ENCODE measurements around the gene PDCD1. TPM values are rescaled to one million over a fixed set of nuclear protein-coding genes. Genes with fewer than 3 reads are reported as not detected.

The PDCD1 gene
- total and polyA plus RNA-seq, 2 of the 13 experiments (the other 11 are each of a cell fraction or from before 2014, with no cell fraction given) = 0.04 TPM; not detected in 1

- TF ChIP-seq, protein P1, sequence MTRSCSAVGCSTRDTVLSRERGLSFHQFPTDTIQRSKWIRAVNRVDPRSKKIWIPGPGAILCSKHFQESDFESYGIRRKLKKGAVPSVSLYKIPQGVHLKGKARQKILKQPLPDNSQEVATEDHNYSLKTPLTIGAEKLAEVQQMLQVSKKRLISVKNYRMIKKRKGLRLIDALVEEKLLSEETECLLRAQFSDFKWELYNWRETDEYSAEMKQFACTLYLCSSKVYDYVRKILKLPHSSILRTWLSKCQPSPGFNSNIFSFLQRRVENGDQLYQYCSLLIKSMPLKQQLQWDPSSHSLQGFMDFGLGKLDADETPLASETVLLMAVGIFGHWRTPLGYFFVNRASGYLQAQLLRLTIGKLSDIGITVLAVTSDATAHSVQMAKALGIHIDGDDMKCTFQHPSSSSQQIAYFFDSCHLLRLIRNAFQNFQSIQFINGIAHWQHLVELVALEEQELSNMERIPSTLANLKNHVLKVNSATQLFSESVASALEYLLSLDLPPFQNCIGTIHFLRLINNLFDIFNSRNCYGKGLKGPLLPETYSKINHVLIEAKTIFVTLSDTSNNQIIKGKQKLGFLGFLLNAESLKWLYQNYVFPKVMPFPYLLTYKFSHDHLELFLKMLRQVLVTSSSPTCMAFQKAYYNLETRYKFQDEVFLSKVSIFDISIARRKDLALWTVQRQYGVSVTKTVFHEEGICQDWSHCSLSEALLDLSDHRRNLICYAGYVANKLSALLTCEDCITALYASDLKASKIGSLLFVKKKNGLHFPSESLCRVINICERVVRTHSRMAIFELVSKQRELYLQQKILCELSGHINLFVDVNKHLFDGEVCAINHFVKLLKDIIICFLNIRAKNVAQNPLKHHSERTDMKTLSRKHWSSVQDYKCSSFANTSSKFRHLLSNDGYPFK (CRISPR knock-in tag; IDR thresholded peaks at IDR 0.05; ENCODE audit: borderline replicate concordance) = no peak
- TF ChIP-seq, protein P2, sequence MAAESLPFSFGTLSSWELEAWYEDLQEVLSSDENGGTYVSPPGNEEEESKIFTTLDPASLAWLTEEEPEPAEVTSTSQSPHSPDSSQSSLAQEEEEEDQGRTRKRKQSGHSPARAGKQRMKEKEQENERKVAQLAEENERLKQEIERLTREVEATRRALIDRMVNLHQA (CRISPR knock-in tag; IDR thresholded peaks at IDR 0.05) = no peak
- TF ChIP-seq KDM5B (CRISPR knock-in tag; IDR thresholded peaks at IDR 0.05; ENCODE audit: borderline replicate concordance) (peak; percentile 85), SP4 (CRISPR knock-in tag; IDR thresholded peaks at IDR 0.05) (peak; percentile 83), MYC (CRISPR knock-in tag; IDR thresholded peaks at IDR 0.05; ENCODE audit: borderline replicate concordance) (peak; percentile 87; the same call in 1 of the 2 replicates), PAWR (CRISPR knock-in tag; IDR thresholded peaks at IDR 0.05; ENCODE audit: borderline replicate concordance) (no peak), TAF1 (CRISPR knock-in tag; IDR thresholded peaks at IDR 0.05) (no peak), ZNF546 (CRISPR knock-in tag; conservative IDR thresholded peaks at IDR 0.05) (0 out of 2 replicates have a peak, but pooled peaks have one; percentile 39), ZNF350 (CRISPR knock-in tag; IDR thresholded peaks at IDR 0.05; ENCODE audit: borderline replicate concordance, low read depth) (peak; percentile 94), CBX1 (IDR thresholded peaks at IDR 0.05; ENCODE audit: low read depth) (peak; percentile 43), MXD4 (CRISPR knock-in tag; IDR thresholded peaks at IDR 0.05) (peak; percentile 68), ASH2L (IDR thresholded peaks at IDR 0.05; ENCODE audit: insufficient read length, low read depth, low read length) (no peak), ESRRA (CRISPR knock-in tag; IDR thresholded peaks at IDR 0.05; ENCODE audit: low read depth) (peak; percentile 59), ZNF672 (CRISPR knock-in tag; IDR thresholded peaks at IDR 0.05) (no peak), BCL6 (CRISPR knock-in tag; IDR thresholded peaks at IDR 0.05) (peak; percentile 82; the same call in 1 of the 2 replicates), ZSCAN9 (CRISPR knock-in tag; IDR thresholded peaks at IDR 0.05; ENCODE audit: borderline replicate concordance) (peak; percentile 91; the same call in 1 of the 2 replicates), ATRX (CRISPR knock-in tag; IDR thresholded peaks at IDR 0.05; ENCODE audit: borderline replicate concordance) (no peak; the same call in 1 of the 2 replicates), BCLAF1 (IDR thresholded peaks at IDR 0.05) (no peak), JUN (CRISPR knock-in tag; IDR thresholded peaks at IDR 0.05) (peak; percentile 82; the same call in 1 of the 2 replicates)
- TF ChIP-seq, protein P3, sequence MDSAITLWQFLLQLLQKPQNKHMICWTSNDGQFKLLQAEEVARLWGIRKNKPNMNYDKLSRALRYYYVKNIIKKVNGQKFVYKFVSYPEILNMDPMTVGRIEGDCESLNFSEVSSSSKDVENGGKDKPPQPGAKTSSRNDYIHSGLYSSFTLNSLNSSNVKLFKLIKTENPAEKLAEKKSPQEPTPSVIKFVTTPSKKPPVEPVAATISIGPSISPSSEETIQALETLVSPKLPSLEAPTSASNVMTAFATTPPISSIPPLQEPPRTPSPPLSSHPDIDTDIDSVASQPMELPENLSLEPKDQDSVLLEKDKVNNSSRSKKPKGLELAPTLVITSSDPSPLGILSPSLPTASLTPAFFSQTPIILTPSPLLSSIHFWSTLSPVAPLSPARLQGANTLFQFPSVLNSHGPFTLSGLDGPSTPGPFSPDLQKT (CRISPR knock-in tag; IDR thresholded peaks at IDR 0.05; ENCODE audit: borderline replicate concordance) = no peak
- TF ChIP-seq, protein P4, sequence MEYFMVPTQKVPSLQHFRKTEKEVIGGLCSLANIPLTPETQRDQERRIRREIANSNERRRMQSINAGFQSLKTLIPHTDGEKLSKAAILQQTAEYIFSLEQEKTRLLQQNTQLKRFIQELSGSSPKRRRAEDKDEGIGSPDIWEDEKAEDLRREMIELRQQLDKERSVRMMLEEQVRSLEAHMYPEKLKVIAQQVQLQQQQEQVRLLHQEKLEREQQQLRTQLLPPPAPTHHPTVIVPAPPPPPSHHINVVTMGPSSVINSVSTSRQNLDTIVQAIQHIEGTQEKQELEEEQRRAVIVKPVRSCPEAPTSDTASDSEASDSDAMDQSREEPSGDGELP (IDR thresholded peaks at IDR 0.05; ENCODE audit: borderline replicate concordance, low read depth) = peak; percentile 20; the same call in 1 of the 2 replicates
These were observed 39.8 kb downstream of the PDCD1 start (continued) for GRCh38 chr2:241818943-241819270.
